Breast epithelium (tissue), 4 donors: ENCODE data around the gene CD80. TPM values are rescaled to one million over a fixed set of nuclear protein-coding genes. Genes with fewer than 3 reads are reported as not detected.

ENCODE experiments used
- DNase-seq, 2 donors: peaks; one replicate each; pipeline ENCODE4 v3.0.0-alpha.2; 2019; ENCODE audit warnings: low spot score in 2 of 2
- H3K27ac ChIP-seq, 2 donors: fragments of 200-600 bp; sonication (generic) in 1 of 2; one replicate each; pipeline ENCODE4 v1.5.1; 2016 to 2019; ENCODE audit warnings: mild to moderate bottlenecking in 1 of 2
- H3K27me3 ChIP-seq, 2 donors: fragments of 200-600 bp; sonication (generic) in 1 of 2; one replicate each; pipeline versions ENCODE4 v1.5.1 to v1.6.0; 2017 to 2019; ENCODE audit warnings: control low read depth in 1 of 2, mild to moderate bottlenecking in 1 of 2
- H3K36me3 ChIP-seq: fragments of 200-600 bp; one replicate; pipeline ENCODE4 v1.5.1; 2019
- H3K4me1 ChIP-seq, 2 donors: fragments of 200-600 bp; sonication (generic); one replicate each; pipeline ENCODE4 v1.5.1; 2016 to 2019; ENCODE audit warnings: control low read depth in 1 of 2
- H3K4me3 ChIP-seq, 3 donors: fragments of 200-600 bp; sonication (generic); 1 replicate in 2 of 3; 2 replicates in 1 of 3; pipeline ENCODE4 v1.5.1; 2016 to 2019; ENCODE audit warnings: mild to moderate bottlenecking in 3 of 3, moderate library complexity in 2 of 3
- H3K9me3 ChIP-seq, 2 donors: fragments of 200-600 bp; sonication (generic) in 1 of 2; one replicate each; pipeline ENCODE4 v1.5.1; 2016 to 2019; ENCODE audit warnings: control low read depth in 1 of 2
- CTCF ChIP-seq, 3 donors: fragments of 450-650 bp; IDR thresholded peaks; one replicate each; pipeline ENCODE4 v1.5.1; 2016 to 2017; ENCODE audit warnings: antibody characterized with exemption in 3 of 3, mild to moderate bottlenecking in 3 of 3, moderate library complexity in 3 of 3
- POLR2A ChIP-seq: fragments of 450-650 bp; IDR thresholded peaks from one replicate; pipeline ENCODE4 v1.6.1; 2016; ENCODE audit warnings: antibody characterized with exemption, mild to moderate bottlenecking, moderate library complexity
- POLR2AphosphoS5 ChIP-seq, 3 donors: sonication (generic); formaldehyde crosslinking; IDR thresholded peaks; one replicate each; pipeline ENCODE4 v1.6.1; 2017; ENCODE audit warnings: antibody characterized with exemption in 3 of 3
- intact Hi-C: fragments of 100-400 bp; cut with DNase I; formaldehyde crosslinking; loops from one replicate; pipeline ENCODE4 v1.15.1; 2023; ENCODE audit warnings: low total_unique reads
- total RNA-seq, 3 donors: library from RNA; depleted of rRNA; stranded (reverse); fragments of >200 nt; gene quantifications; one replicate each; pipeline ENCODE4 v1.1.0, GENCODE V29; 2016

CD80 gene
- total RNA-seq, 3 donors from 2014 or later, result 0.96 to 1.8 (median 1.6) TPM

GRCh38 chr3:119492810-119493209 lies 66.6 kb downstream of the CD80 start:
- intact Hi-C loops, result no loop called here
- peaks cover 4% of the 10 kb centered on the region for H3K36me3 ChIP-seq
- no peak overlapping the region for H3K4me3 ChIP-seq
- H3K27ac ChIP-seq, result no peak overlapping the region
- H3K27me3 ChIP-seq, result no peaks in the 10 kb centered on the region
- TF ChIP-seq POLR2A (no peak), CTCF (IDR thresholded peaks at IDR 0.05) (no peak)
- DNase-seq, result no peak
- H3K9me3 ChIP-seq, result no peaks in the 10 kb centered on the region
- no peaks in the 10 kb centered on the region for H3K4me1 ChIP-seq

- Histone ChIP-seq H3K36me3 (peaks cover 4% of the 10 kb centered on the region), H3K27me3 (no peaks in the 10 kb centered on the region), H3K27ac (no peak overlapping the region), H3K4me1 (no peaks in the 10 kb centered on the region), H3K4me3 (no peak overlapping the region), H3K9me3 (no peaks in the 10 kb centered on the region)
- intact Hi-C loops, result no loop called here
- DNase-seq, result no peak
- TF ChIP-seq CTCF (IDR thresholded peaks at IDR 0.05), result no peak
- TF ChIP-seq POLR2A, result no peak
- TF ChIP-seq POLR2AphosphoS5 (IDR thresholded peaks at IDR 0.05), result no peak
Measured at GRCh38 chr3:119492128-119492527, 67.3 kb downstream of the CD80 start.

- Histone ChIP-seq H3K27me3 (no peaks in the 10 kb centered on the region), H3K36me3 (peaks cover 4% of the 10 kb centered on the region), H3K4me1 (no peaks in the 10 kb centered on the region), H3K27ac (no peak overlapping the region), H3K4me3 (no peak overlapping the region), H3K9me3 (no peaks in the 10 kb centered on the region)
- intact Hi-C loops, result no loop called here
- TF ChIP-seq CTCF (IDR thresholded peaks at IDR 0.05), result no peak
- no peak for TF ChIP-seq POLR2A
- TF ChIP-seq POLR2AphosphoS5 (IDR thresholded peaks at IDR 0.05), result no peak
- no peak for DNase-seq
Measured at GRCh38 chr3:119490153-119490552, 69.3 kb downstream of the CD80 start.

GRCh38 chr3:119485563-119485962 lies 73.9 kb downstream of the CD80 start:
- Histone ChIP-seq H3K27ac (no peak overlapping the region), H3K9me3 (no peaks in the 10 kb centered on the region), H3K4me3 (no peak overlapping the region), H3K27me3 (no peaks in the 10 kb centered on the region), H3K36me3 (no peaks in the 10 kb centered on the region), H3K4me1 (no peaks in the 10 kb centered on the region)
- TF ChIP-seq CTCF (IDR thresholded peaks at IDR 0.05) (no peak), POLR2AphosphoS5 (IDR thresholded peaks at IDR 0.05) (no peak), POLR2A (no peak)
- DNase-seq, result no peak
- intact Hi-C loops, result no loop called here

- intact Hi-C loops, result no loop called here
- no peaks in the 10 kb centered on the region for H3K4me1 ChIP-seq
- no peak overlapping the region for H3K4me3 ChIP-seq
- H3K9me3 ChIP-seq, result no peaks in the 10 kb centered on the region
- DNase-seq, result no peak
- TF ChIP-seq CTCF (IDR thresholded peaks at IDR 0.05) (no peak), POLR2AphosphoS5 (IDR thresholded peaks at IDR 0.05) (no peak)
- H3K27ac ChIP-seq, result no peak overlapping the region
- no peaks in the 10 kb centered on the region for H3K36me3 ChIP-seq
- H3K27me3 ChIP-seq, result no peaks in the 10 kb centered on the region
Measured at GRCh38 chr3:119483101-119483500, 76.3 kb downstream of the CD80 start.
